ENCODE results near the gene GPR35. TPM values are rescaled to one million over a fixed set of nuclear protein-coding genes. Genes with fewer than 3 reads are reported as not detected.
A peak's percentile ranks its signal among the peaks of the same experiment; 100 is the strongest.

The GPR35 gene
- total RNA-seq, 2 donors from 2014 or later, result 0.55 to 0.71 TPM

GRCh38 chr2:240643093-240643810 is 18.0 kb downstream of the GPR35 start:
- Mint-ChIP-seq H3K27ac (no peak overlapping the region), H3K4me3 (no peak overlapping the region), H3K36me3 (ENCODE audit: low read depth) (no peaks in the 10 kb centered on the region), H3K9me3 (peaks cover 3% of the 10 kb centered on the region), H3K4me1 (peaks cover 1% of the 10 kb centered on the region), H3K27me3 (ENCODE audit: insufficient read depth) (peaks cover 16% of the 10 kb centered on the region)
- DNase-seq, result peak; percentile 40
- Histone ChIP-seq H3K27ac (ENCODE audit: low read depth, low read length) (no peak overlapping the region), H3K36me3 (ENCODE audit: control insufficient read depth, insufficient read depth, low read length) (no peaks in the 10 kb centered on the region), H3K9me3 (ENCODE audit: control insufficient read depth, low read length) (no peaks in the 10 kb centered on the region), H3K9ac (ENCODE audit: extremely low read depth, low read length, poor library complexity, severe bottlenecking) (no peak overlapping the region), H3K27me3 (ENCODE audit: control insufficient read depth, insufficient read depth, low read length, poor library complexity, severe bottlenecking) (peaks cover 16% of the 10 kb centered on the region), H3K4me1 (ENCODE audit: control insufficient read depth, insufficient read depth, low read length) (no peaks in the 10 kb centered on the region), H3K4me3 (ENCODE audit: low read length) (no peak overlapping the region)
- 88 to 94% methylated on average over 8 to 13 of the region's 13 CpGs for WGBS, 2 experiments (ENCODE audit: insufficient coverage in 1 of 2, insufficient read length in 1 of 2)
- TF ChIP-seq, protein P1, sequence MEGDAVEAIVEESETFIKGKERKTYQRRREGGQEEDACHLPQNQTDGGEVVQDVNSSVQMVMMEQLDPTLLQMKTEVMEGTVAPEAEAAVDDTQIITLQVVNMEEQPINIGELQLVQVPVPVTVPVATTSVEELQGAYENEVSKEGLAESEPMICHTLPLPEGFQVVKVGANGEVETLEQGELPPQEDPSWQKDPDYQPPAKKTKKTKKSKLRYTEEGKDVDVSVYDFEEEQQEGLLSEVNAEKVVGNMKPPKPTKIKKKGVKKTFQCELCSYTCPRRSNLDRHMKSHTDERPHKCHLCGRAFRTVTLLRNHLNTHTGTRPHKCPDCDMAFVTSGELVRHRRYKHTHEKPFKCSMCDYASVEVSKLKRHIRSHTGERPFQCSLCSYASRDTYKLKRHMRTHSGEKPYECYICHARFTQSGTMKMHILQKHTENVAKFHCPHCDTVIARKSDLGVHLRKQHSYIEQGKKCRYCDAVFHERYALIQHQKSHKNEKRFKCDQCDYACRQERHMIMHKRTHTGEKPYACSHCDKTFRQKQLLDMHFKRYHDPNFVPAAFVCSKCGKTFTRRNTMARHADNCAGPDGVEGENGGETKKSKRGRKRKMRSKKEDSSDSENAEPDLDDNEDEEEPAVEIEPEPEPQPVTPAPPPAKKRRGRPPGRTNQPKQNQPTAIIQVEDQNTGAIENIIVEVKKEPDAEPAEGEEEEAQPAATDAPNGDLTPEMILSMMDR (conservative IDR thresholded peaks at IDR 0.05), result no peak

DNA sequence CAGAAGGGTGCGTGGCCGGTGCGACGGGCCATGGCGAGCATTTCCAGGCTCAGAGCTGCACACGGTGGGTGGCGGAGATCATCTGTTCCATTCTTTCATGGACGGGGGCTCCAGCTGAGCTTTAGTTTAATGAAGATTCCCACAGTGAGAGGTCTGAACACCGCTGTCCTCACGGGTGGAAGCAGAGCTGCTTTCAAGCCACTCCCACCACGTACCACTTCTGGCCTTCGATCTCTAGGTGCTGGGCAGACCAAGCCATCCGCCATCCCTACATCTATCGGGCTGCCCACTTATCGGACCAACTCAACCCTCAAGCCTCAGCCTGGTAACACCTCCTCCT is 18.5 kb downstream of the GPR35 start:
- H3K27me3 ChIP-seq (ENCODE audit: control insufficient read depth, insufficient read depth, low read length, poor library complexity, severe bottlenecking), result peaks cover 11% of the 10 kb centered on the region
- H3K9ac ChIP-seq (ENCODE audit: extremely low read depth, low read length, poor library complexity, severe bottlenecking), result no peak overlapping the region
- Mint-ChIP-seq H3K9me3 (peaks cover 2% of the 10 kb centered on the region), H3K27ac (no peak overlapping the region), H3K36me3 (ENCODE audit: low read depth) (no peaks in the 10 kb centered on the region), H3K4me1 (peaks cover 6% of the 10 kb centered on the region), H3K4me3 (no peak overlapping the region), H3K27me3 (ENCODE audit: insufficient read depth) (peaks cover 15% of the 10 kb centered on the region)
- 91 to 94% methylated on average over 9 to 15 of the region's 15 CpGs for WGBS, 2 experiments (ENCODE audit: insufficient coverage in 1 of 2, insufficient read length in 1 of 2)
- no peak for DNase-seq
- no peaks in the 10 kb centered on the region for H3K4me1 ChIP-seq (ENCODE audit: control insufficient read depth, insufficient read depth, low read length)
- TF ChIP-seq, protein P1 (conservative IDR thresholded peaks at IDR 0.05), result no peak
- no peaks in the 10 kb centered on the region for H3K9me3 ChIP-seq (ENCODE audit: control insufficient read depth, low read length)
- H3K36me3 ChIP-seq (ENCODE audit: control insufficient read depth, insufficient read depth, low read length), result no peaks in the 10 kb centered on the region
- H3K4me3 ChIP-seq (ENCODE audit: low read length), result no peak overlapping the region
- H3K27ac ChIP-seq (ENCODE audit: low read depth, low read length), result no peak overlapping the region

DNA sequence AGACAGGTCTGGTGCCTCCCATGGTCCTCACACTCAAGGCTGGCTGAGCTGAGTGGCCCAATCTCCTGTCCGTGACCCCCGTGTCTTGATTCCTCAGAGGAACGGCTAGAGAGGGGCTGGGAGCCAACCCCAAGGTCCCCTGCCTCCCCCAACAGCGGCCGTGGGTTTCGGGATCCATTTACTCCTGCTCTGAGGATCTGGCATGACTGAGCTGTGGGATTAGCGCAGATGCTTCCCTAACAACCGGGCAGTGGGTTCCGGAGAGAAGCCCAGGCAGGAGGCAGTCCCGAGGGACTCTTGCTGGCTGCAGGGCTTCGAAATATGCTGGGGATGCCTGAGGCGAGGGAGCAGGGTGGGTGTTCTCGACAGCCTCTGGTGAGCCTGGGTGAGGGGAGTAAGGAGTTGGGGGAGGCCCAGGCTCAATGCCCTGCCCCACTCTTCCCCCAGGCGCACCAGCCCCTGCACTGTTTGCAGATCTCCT is 18.9 kb downstream of the GPR35 start:
- Mint-ChIP-seq H3K9me3 (no peaks in the 10 kb centered on the region), H3K36me3 (ENCODE audit: low read depth) (no peaks in the 10 kb centered on the region), H3K27ac (no peak overlapping the region), H3K27me3 (ENCODE audit: insufficient read depth) (peaks cover 14% of the 10 kb centered on the region), H3K4me1 (peaks cover 9% of the 10 kb centered on the region), H3K4me3 (no peak overlapping the region)
- Histone ChIP-seq H3K27me3 (ENCODE audit: control insufficient read depth, insufficient read depth, low read length, poor library complexity, severe bottlenecking) (peaks cover 8% of the 10 kb centered on the region), H3K9me3 (ENCODE audit: control insufficient read depth, low read length) (no peaks in the 10 kb centered on the region), H3K9ac (ENCODE audit: extremely low read depth, low read length, poor library complexity, severe bottlenecking) (no peak overlapping the region), H3K4me1 (ENCODE audit: control insufficient read depth, insufficient read depth, low read length) (no peaks in the 10 kb centered on the region), H3K27ac (ENCODE audit: low read depth, low read length) (no peak overlapping the region), H3K36me3 (ENCODE audit: control insufficient read depth, insufficient read depth, low read length) (no peaks in the 10 kb centered on the region), H3K4me3 (ENCODE audit: low read length) (no peak overlapping the region)
- DNase-seq, result peak; percentile 42
- WGBS, 2 experiments (ENCODE audit: insufficient coverage in 1 of 2, insufficient read length in 1 of 2), result 92 to 98% methylated on average over 8 to 14 of the region's 14 CpGs
- TF ChIP-seq, protein P1 (conservative IDR thresholded peaks at IDR 0.05), result no peak
